SU-DHL-6 (cell line): ENCODE results near the gene HBG1.

Source experiments
- EZH2phosphoT487 ChIP-seq: fragments of 200-600 bp; sonication (generic), shearing (Covaris generic); conservative IDR thresholded peaks from 2 replicates; pipeline ENCODE4 v1.6.1; 2018; ENCODE audit warnings: mild to moderate bottlenecking, antibody characterized with exemption, low read length, moderate library complexity, mixed read lengths
- TF ChIP-seq, protein P1 (sequence below): fragments of 200-600 bp; sonication (generic); IDR thresholded peaks from one replicate; pipeline ENCODE4 v1.5.1; 2017; ENCODE audit warnings: antibody characterized with exemption, mild to moderate bottlenecking, low read length, moderate library complexity; ENCODE audit not compliant: insufficient read depth, poor library complexity, severe bottlenecking

DNA sequence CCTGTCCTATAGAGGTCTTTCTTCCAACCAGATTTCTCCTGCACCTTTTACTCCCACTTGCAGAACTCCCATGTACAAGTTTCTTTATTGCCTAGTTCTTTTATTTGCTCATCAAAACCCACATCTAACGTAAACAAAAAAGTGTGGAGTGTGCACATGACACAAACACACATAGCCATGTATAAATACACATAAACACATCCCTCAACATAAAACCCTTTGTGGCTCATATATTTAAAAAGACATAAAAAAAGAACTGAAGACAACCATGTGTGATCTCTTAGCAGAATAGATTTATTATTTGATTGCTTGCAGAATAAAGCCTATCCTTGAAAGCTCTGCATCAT, 3.2 kb upstream of the HBG1 start:
- TF ChIP-seq, protein P1, sequence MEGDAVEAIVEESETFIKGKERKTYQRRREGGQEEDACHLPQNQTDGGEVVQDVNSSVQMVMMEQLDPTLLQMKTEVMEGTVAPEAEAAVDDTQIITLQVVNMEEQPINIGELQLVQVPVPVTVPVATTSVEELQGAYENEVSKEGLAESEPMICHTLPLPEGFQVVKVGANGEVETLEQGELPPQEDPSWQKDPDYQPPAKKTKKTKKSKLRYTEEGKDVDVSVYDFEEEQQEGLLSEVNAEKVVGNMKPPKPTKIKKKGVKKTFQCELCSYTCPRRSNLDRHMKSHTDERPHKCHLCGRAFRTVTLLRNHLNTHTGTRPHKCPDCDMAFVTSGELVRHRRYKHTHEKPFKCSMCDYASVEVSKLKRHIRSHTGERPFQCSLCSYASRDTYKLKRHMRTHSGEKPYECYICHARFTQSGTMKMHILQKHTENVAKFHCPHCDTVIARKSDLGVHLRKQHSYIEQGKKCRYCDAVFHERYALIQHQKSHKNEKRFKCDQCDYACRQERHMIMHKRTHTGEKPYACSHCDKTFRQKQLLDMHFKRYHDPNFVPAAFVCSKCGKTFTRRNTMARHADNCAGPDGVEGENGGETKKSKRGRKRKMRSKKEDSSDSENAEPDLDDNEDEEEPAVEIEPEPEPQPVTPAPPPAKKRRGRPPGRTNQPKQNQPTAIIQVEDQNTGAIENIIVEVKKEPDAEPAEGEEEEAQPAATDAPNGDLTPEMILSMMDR: no peak
- TF ChIP-seq EZH2phosphoT487: no peak
